ENCODE data around the gene TAF11L7. TPM values are rescaled to one million over a fixed set of nuclear protein-coding genes. Genes with fewer than 3 reads are reported as not detected.
"Not testable (repeated sequence)": the region's sequence is repeated elsewhere in the genome, so short reads cannot be mapped to it uniquely, and the experiment has no call there.

TAF11L7 gene
- total RNA-seq, 2 experiments from 2014 or later, result not detected

GRCh38 chr5:17604951-17605350 is 19.4 kb upstream of the TAF11L7 start:
- Histone ChIP-seq H3K36me3 (ENCODE audit: insufficient read depth, low read length) (no peaks in the 10 kb centered on the region), H3K9me3 (ENCODE audit: control insufficient read depth in 1 of 2, insufficient read depth in 1 of 2, low read length in 2 of 2) (peaks cover 0 to 15% of the 10 kb centered on the region in 2 experiments), H3K4me3 (ENCODE audit: low read length) (no peak overlapping the region), H3K27me3 (ENCODE audit: control insufficient read depth in 1 of 2, insufficient read depth in 2 of 2, low read length in 2 of 2) (no peaks in the 10 kb centered on the region), H3K4me1 (ENCODE audit: insufficient read depth, low read length) (no peaks in the 10 kb centered on the region), H3K27ac (ENCODE audit: low read depth in 1 of 2, low read length in 2 of 2) (no peak overlapping the region)
- H3K27ac Mint-ChIP-seq, result no peak overlapping the region
- CTCF ChIA-PET, result no interaction called here
- TF ChIP-seq, protein P1, sequence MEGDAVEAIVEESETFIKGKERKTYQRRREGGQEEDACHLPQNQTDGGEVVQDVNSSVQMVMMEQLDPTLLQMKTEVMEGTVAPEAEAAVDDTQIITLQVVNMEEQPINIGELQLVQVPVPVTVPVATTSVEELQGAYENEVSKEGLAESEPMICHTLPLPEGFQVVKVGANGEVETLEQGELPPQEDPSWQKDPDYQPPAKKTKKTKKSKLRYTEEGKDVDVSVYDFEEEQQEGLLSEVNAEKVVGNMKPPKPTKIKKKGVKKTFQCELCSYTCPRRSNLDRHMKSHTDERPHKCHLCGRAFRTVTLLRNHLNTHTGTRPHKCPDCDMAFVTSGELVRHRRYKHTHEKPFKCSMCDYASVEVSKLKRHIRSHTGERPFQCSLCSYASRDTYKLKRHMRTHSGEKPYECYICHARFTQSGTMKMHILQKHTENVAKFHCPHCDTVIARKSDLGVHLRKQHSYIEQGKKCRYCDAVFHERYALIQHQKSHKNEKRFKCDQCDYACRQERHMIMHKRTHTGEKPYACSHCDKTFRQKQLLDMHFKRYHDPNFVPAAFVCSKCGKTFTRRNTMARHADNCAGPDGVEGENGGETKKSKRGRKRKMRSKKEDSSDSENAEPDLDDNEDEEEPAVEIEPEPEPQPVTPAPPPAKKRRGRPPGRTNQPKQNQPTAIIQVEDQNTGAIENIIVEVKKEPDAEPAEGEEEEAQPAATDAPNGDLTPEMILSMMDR (IDR thresholded peaks at IDR 0.05), result no peak
- H3K36me3 Mint-ChIP-seq (ENCODE audit: low read depth), result no peaks in the 10 kb centered on the region
- POLR2A ChIA-PET, result no interaction called here
- intact Hi-C loops (cut with DNase I, micrococcal nuclease), result no loop called here
- DNase-seq, result no peak
- H3K4me3 Mint-ChIP-seq, result no peak overlapping the region
- H3K27me3 Mint-ChIP-seq, result no peaks in the 10 kb centered on the region
- ATAC-seq (ENCODE audit: poor library complexity), result no peak
- H3K4me1 Mint-ChIP-seq (ENCODE audit: low read depth), result no peaks in the 10 kb centered on the region
- H3K9me3 Mint-ChIP-seq, result no peaks in the 10 kb centered on the region

DNA sequence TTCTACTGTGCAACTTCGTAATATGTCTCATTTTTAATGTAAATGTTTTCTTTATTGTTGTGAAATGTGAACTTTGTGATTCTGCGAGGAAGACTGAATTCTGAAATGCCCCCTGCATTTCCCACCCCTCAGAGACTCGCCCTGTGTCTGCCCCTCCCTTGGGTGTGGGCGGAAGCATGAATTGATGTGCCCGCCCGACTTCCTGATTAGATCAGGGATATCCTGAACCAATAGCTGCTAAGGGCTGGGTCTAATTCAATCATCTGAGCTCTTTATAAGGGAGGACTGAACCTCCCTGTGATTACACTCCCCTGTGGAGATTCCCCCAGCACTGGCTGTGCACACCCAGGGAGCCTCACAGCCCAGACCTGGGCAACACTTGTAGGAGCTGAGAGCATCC is 18.3 kb upstream of the TAF11L7 start, which contains the start of gene TAF11L11:
Gene TAF11L11, plus strand, starts transcription at position 304 of the 400 bp plus-strand sequence.
- H3K27ac Mint-ChIP-seq, result not testable (repeated sequence)

DNA sequence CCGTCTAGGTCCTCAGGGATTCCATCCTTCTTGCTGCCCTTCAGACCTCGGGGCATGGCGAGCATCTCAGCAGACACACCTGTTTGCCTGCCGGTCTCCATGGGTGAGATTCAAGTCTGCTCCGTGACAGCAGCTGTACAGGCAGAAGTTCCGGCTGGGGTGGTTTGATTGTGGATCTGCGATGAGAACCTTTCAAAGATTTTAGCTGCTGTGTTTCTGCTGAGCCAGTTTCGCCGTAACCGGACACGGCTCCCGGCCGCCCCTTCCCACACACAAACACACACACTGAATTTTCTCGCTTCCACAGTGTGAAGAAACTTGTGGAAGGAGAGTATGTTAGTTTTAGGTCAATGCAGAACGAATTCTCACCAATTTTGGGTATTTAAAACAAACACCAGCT is 12.2 kb upstream of the TAF11L7 start, which contains the start of gene TAF11L10:
Gene TAF11L10, minus strand, starts transcription at position 101 of the 400 bp plus-strand sequence.
- CTCF ChIA-PET; ATAC-seq (ENCODE audit: poor library complexity); H3K27me3 ChIP-seq (ENCODE audit: control insufficient read depth in 1 of 2, insufficient read depth in 2 of 2, low read length in 2 of 2); POLR2A ChIA-PET; H3K36me3 Mint-ChIP-seq (ENCODE audit: low read depth); H3K4me1 ChIP-seq (ENCODE audit: insufficient read depth, low read length); DNase-seq; H3K9me3 ChIP-seq (ENCODE audit: control insufficient read depth in 1 of 2, insufficient read depth in 1 of 2, low read length in 2 of 2); H3K4me3 Mint-ChIP-seq; H3K4me1 Mint-ChIP-seq (ENCODE audit: low read depth); H3K4me3 ChIP-seq (ENCODE audit: low read length); H3K27ac Mint-ChIP-seq; H3K9me3 Mint-ChIP-seq; intact Hi-C loops (cut with DNase I, micrococcal nuclease); H3K27me3 Mint-ChIP-seq; H3K36me3 ChIP-seq (ENCODE audit: insufficient read depth, low read length); H3K27ac ChIP-seq (ENCODE audit: low read depth in 1 of 2, low read length in 2 of 2): not testable (repeated sequence)

More for the DNA sequence above, 18.3 kb upstream of the TAF11L7 start, which contains the start of gene TAF11L11:
- ATAC-seq (ENCODE audit: poor library complexity); H3K27me3 ChIP-seq (ENCODE audit: control insufficient read depth in 1 of 2, insufficient read depth in 2 of 2, low read length in 2 of 2); POLR2A ChIA-PET; H3K36me3 ChIP-seq (ENCODE audit: insufficient read depth, low read length); H3K36me3 Mint-ChIP-seq (ENCODE audit: low read depth); H3K4me1 ChIP-seq (ENCODE audit: insufficient read depth, low read length); H3K9me3 Mint-ChIP-seq; DNase-seq; intact Hi-C loops (cut with DNase I, micrococcal nuclease); H3K27me3 Mint-ChIP-seq; H3K27ac ChIP-seq (ENCODE audit: low read depth in 1 of 2, low read length in 2 of 2); H3K4me1 Mint-ChIP-seq (ENCODE audit: low read depth); H3K4me3 ChIP-seq (ENCODE audit: low read length); H3K4me3 Mint-ChIP-seq; CTCF ChIA-PET: not testable (repeated sequence)
- H3K9me3 ChIP-seq (ENCODE audit: control insufficient read depth in 1 of 2, insufficient read depth in 1 of 2, low read length in 2 of 2), result peaks cover 0 to 10% of the 10 kb centered on the region in 2 experiments

DNA sequence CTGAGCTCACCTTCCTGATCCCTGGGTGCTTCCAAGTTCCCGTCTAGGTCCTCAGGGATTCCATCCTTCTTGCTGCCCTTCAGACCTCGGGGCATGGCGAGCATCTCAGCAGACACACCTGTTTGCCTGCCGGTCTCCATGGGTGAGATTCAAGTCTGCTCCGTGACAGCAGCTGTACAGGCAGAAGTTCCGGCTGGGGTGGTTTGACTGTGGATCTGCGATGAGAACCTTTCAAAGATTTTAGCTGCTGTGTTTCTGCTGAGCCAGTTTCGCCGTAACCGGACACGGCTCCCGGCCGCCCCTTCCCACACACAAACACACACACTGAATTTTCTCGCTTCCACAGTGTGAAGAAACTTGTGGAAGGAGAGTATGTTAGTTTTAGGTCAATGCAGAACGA is 8.7 kb upstream of the TAF11L7 start, which contains the start of gene TAF11L9:
Gene TAF11L9, minus strand, starts transcription at position 140 of the 400 bp plus-strand sequence.
- H3K27ac Mint-ChIP-seq; H3K36me3 ChIP-seq (ENCODE audit: insufficient read depth, low read length); CTCF ChIA-PET; H3K27me3 Mint-ChIP-seq; DNase-seq; intact Hi-C loops (cut with DNase I, micrococcal nuclease); H3K4me3 Mint-ChIP-seq; H3K4me1 ChIP-seq (ENCODE audit: insufficient read depth, low read length); H3K4me1 Mint-ChIP-seq (ENCODE audit: low read depth); H3K9me3 ChIP-seq (ENCODE audit: control insufficient read depth in 1 of 2, insufficient read depth in 1 of 2, low read length in 2 of 2); H3K4me3 ChIP-seq (ENCODE audit: low read length); ATAC-seq (ENCODE audit: poor library complexity); H3K9me3 Mint-ChIP-seq; POLR2A ChIA-PET; H3K27ac ChIP-seq (ENCODE audit: low read depth in 1 of 2, low read length in 2 of 2); H3K36me3 Mint-ChIP-seq (ENCODE audit: low read depth); H3K27me3 ChIP-seq (ENCODE audit: control insufficient read depth in 1 of 2, insufficient read depth in 2 of 2, low read length in 2 of 2): not testable (repeated sequence)

DNA sequence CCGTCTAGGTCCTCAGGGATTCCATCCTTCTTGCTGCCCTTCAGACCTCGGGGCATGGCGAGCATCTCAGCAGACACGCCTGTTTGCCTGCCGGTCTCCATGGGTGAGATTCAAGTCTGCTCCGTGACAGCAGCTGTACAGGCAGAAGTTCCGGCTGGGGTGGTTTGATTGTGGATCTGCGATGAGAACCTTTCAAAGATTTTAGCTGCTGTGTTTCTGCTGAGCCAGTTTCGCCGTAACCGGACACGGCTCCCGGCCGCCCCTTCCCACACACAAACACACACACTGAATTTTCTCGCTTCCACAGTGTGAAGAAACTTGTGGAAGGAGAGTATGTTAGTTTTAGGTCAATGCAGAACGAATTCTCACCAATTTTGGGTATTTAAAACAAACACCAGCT is 5.3 kb upstream of the TAF11L7 start, which contains the start of gene TAF11L8:
Gene TAF11L8, minus strand, starts transcription at position 101 of the 400 bp plus-strand sequence.
- H3K27me3 Mint-ChIP-seq, result not testable (repeated sequence)

More for the DNA sequence above, 5.3 kb upstream of the TAF11L7 start, which contains the start of gene TAF11L8:
- POLR2A ChIA-PET; H3K4me3 Mint-ChIP-seq; intact Hi-C loops (cut with DNase I, micrococcal nuclease); CTCF ChIA-PET; H3K9me3 Mint-ChIP-seq; ATAC-seq (ENCODE audit: poor library complexity); H3K27me3 ChIP-seq (ENCODE audit: control insufficient read depth in 1 of 2, insufficient read depth in 2 of 2, low read length in 2 of 2); H3K4me1 Mint-ChIP-seq (ENCODE audit: low read depth); H3K36me3 Mint-ChIP-seq (ENCODE audit: low read depth); DNase-seq; H3K4me3 ChIP-seq (ENCODE audit: low read length); H3K4me1 ChIP-seq (ENCODE audit: insufficient read depth, low read length); H3K27ac Mint-ChIP-seq; H3K9me3 ChIP-seq (ENCODE audit: control insufficient read depth in 1 of 2, insufficient read depth in 1 of 2, low read length in 2 of 2); H3K36me3 ChIP-seq (ENCODE audit: insufficient read depth, low read length); H3K27ac ChIP-seq (ENCODE audit: low read depth in 1 of 2, low read length in 2 of 2): not testable (repeated sequence)
